Measurements from ENCODE around the gene UBE2F.

UBE2F gene

GRCh38 chr2:237966565-237967462, at the start of gene UBE2F:
UBE2F (plus strand) TSS chr2:237967014; CDS start chr2:237973108, 6,094 bp downstream.
- in situ Hi-C loops (cut with MboI; ENCODE audit: low sequenced_read_pairs, unreplicated experiment), result no loop called here
- no peak for TF ChIP-seq CTCF (IDR thresholded peaks at IDR 0.05; ENCODE audit: borderline replicate concordance, control extremely low read depth, extremely low read depth, insufficient read depth, missing control alignments)
- peak; percentile 99 for DNase-seq (ENCODE audit: low spot score)

GRCh38 chr2:237917696-237918374, 49.0 kb upstream of the UBE2F start:
- DNase-seq (ENCODE audit: low spot score), result no peak
- no peak for TF ChIP-seq CTCF (IDR thresholded peaks at IDR 0.05; ENCODE audit: borderline replicate concordance, control extremely low read depth, extremely low read depth, insufficient read depth, missing control alignments)
- in situ Hi-C loops (cut with MboI; ENCODE audit: low sequenced_read_pairs, unreplicated experiment), result no loop called here

- in situ Hi-C loops (cut with MboI; ENCODE audit: low sequenced_read_pairs, unreplicated experiment), result no loop called here
- TF ChIP-seq CTCF (IDR thresholded peaks at IDR 0.05; ENCODE audit: borderline replicate concordance, control extremely low read depth, extremely low read depth, insufficient read depth, missing control alignments), result no peak
- DNase-seq (ENCODE audit: low spot score), result no peak
Observed at GRCh38 chr2:237919593-237919992, 47.2 kb upstream of the UBE2F start.

- no peak for DNase-seq (ENCODE audit: low spot score)
- in situ Hi-C loops (cut with MboI; ENCODE audit: low sequenced_read_pairs, unreplicated experiment), result no loop called here
- TF ChIP-seq CTCF (IDR thresholded peaks at IDR 0.05; ENCODE audit: borderline replicate concordance, control extremely low read depth, extremely low read depth, insufficient read depth, missing control alignments), result no peak
Observed at GRCh38 chr2:237920673-237921072, 46.1 kb upstream of the UBE2F start.

GRCh38 chr2:237921967-237922492, 44.8 kb upstream of the UBE2F start:
- no peak for TF ChIP-seq CTCF (IDR thresholded peaks at IDR 0.05; ENCODE audit: borderline replicate concordance, control extremely low read depth, extremely low read depth, insufficient read depth, missing control alignments)
- in situ Hi-C loops (cut with MboI; ENCODE audit: low sequenced_read_pairs, unreplicated experiment), result no loop called here
- DNase-seq (ENCODE audit: low spot score), result no peak

GRCh38 chr2:237922641-237923361, 44.0 kb upstream of the UBE2F start:
- TF ChIP-seq CTCF (IDR thresholded peaks at IDR 0.05; ENCODE audit: borderline replicate concordance, control extremely low read depth, extremely low read depth, insufficient read depth, missing control alignments), result no peak
- no peak for DNase-seq (ENCODE audit: low spot score)
- in situ Hi-C loops (cut with MboI; ENCODE audit: low sequenced_read_pairs, unreplicated experiment), result no loop called here
